ENCODE data around the gene SLCO1A2. TPM values are rescaled to one million over a fixed set of nuclear protein-coding genes. Genes with fewer than 3 reads are reported as not detected.
"Not testable (repeated sequence)": the region's sequence is repeated elsewhere in the genome, so short reads cannot be mapped to it uniquely, and the experiment has no call there.

The SLCO1A2 gene
- not detected for total RNA-seq

GRCh38 chr12:21334771-21335325 is at the start of gene SLCO1A2:
Gene SLCO1A2, minus strand, starts transcription at chr12:21334917. Its CDS starts 270 bp downstream, at chr12:21334647.
- no peak within 1 kb of the TSS for H3K27ac ChIP-seq
- no peaks in the 10 kb centered on the region for H3K27me3 ChIP-seq
- in situ Hi-C loops (cut with MboI; ENCODE audit: low pct_ligation_motif_present in 1 of 4, low pct_unique_long_range_greater_than_20kb in 1 of 4, low sequenced_read_pairs in 3 of 4) (no loop called here), intact Hi-C loops (cut with DNase I; ENCODE audit: low total_unique reads) (no loop called here)
- H3K9me3 ChIP-seq = peaks cover 6 to 7% of the 10 kb centered on the region in 2 donors
- no peaks in the 10 kb centered on the region for H3K4me1 ChIP-seq
- TF ChIP-seq POLR2AphosphoS5 (IDR thresholded peaks at IDR 0.05) (no peak), EP300 (IDR thresholded peaks at IDR 0.05; ENCODE audit: low read depth) (no peak), CTCF (IDR thresholded peaks at IDR 0.05) (no peak), POLR2A (IDR thresholded peaks at IDR 0.05) (no peak)
- no peak within 1 kb of the TSS for H3K4me3 ChIP-seq
- DNase-seq = no peak
- 68 to 76% methylated on average over 3 of the region's 3 CpGs for WGBS, 2 donors (ENCODE audit: low coverage in 1 of 2)
- H3K36me3 ChIP-seq = no peaks in the 10 kb centered on the region

- TF ChIP-seq POLR2A (IDR thresholded peaks at IDR 0.05) = no peak
- TF ChIP-seq CTCF (IDR thresholded peaks at IDR 0.05) = no peak
- no peak for TF ChIP-seq POLR2AphosphoS5 (IDR thresholded peaks at IDR 0.05)
- TF ChIP-seq EP300 (IDR thresholded peaks at IDR 0.05; ENCODE audit: low read depth) = no peak
- Histone ChIP-seq H3K36me3 (no peaks in the 10 kb centered on the region), H3K9me3 (no peaks in the 10 kb centered on the region), H3K4me1 (no peaks in the 10 kb centered on the region), H3K27ac (no peak overlapping the region), H3K27me3 (no peaks in the 10 kb centered on the region), H3K4me3 (no peak overlapping the region)
- no peak for DNase-seq
- WGBS, 2 donors (ENCODE audit: low coverage in 1 of 2) = 57% methylated on average over 2 of the region's 2 CpGs; no CpG with 5 or more reads in 1 of the 2 donors
- intact Hi-C loops (cut with DNase I; ENCODE audit: low total_unique reads) (no loop called here), in situ Hi-C loops (cut with MboI; ENCODE audit: low pct_ligation_motif_present in 1 of 4, low pct_unique_long_range_greater_than_20kb in 1 of 4, low sequenced_read_pairs in 3 of 4) (no loop called here)
Observed at GRCh38 chr12:21384261-21384660, 49.5 kb upstream of the SLCO1A2 start.

GRCh38 chr12:21381320-21381719 is 46.6 kb upstream of the SLCO1A2 start:
- H3K9me3 ChIP-seq; DNase-seq; H3K4me1 ChIP-seq; H3K36me3 ChIP-seq; H3K27me3 ChIP-seq; intact Hi-C loops (cut with DNase I; ENCODE audit: low total_unique reads); H3K27ac ChIP-seq; H3K4me3 ChIP-seq; in situ Hi-C loops (cut with MboI; ENCODE audit: low pct_ligation_motif_present in 1 of 4, low pct_unique_long_range_greater_than_20kb in 1 of 4, low sequenced_read_pairs in 3 of 4): not testable (repeated sequence)
- WGBS, 2 donors (ENCODE audit: low coverage in 1 of 2) = 80 to 92% methylated on average over 5 of the region's 5 CpGs

GRCh38 chr12:21379218-21379617 is 44.5 kb upstream of the SLCO1A2 start:
- TF ChIP-seq CTCF (IDR thresholded peaks at IDR 0.05) = no peak
- no peak for TF ChIP-seq POLR2AphosphoS5 (IDR thresholded peaks at IDR 0.05)
- no peak for TF ChIP-seq POLR2A (IDR thresholded peaks at IDR 0.05)
- no peak for TF ChIP-seq EP300 (IDR thresholded peaks at IDR 0.05; ENCODE audit: low read depth)
- in situ Hi-C loops (cut with MboI; ENCODE audit: low pct_ligation_motif_present in 1 of 4, low pct_unique_long_range_greater_than_20kb in 1 of 4, low sequenced_read_pairs in 3 of 4) (no loop called here), intact Hi-C loops (cut with DNase I; ENCODE audit: low total_unique reads) (no loop called here)
- H3K27ac ChIP-seq = no peak overlapping the region
- no peaks in the 10 kb centered on the region for H3K4me1 ChIP-seq
- no peaks in the 10 kb centered on the region for H3K27me3 ChIP-seq
- H3K36me3 ChIP-seq = no peaks in the 10 kb centered on the region
- 77 to 90% methylated on average over 3 of the region's 3 CpGs for WGBS, 2 donors (ENCODE audit: low coverage in 1 of 2)
- no peak overlapping the region for H3K4me3 ChIP-seq
- DNase-seq = no peak
- no peaks in the 10 kb centered on the region for H3K9me3 ChIP-seq

GRCh38 chr12:21372602-21373001 is 37.9 kb upstream of the SLCO1A2 start, which contains the start of gene IAPP:
Gene IAPP, plus strand, starts transcription at chr12:21372902. Its CDS starts 450 bp downstream, at chr12:21373352.
- intact Hi-C loops (cut with DNase I; ENCODE audit: low total_unique reads) = no loop called here
- no peaks in the 10 kb centered on the region for H3K27me3 ChIP-seq
- no peak for DNase-seq
- no peaks in the 10 kb centered on the region for H3K4me1 ChIP-seq
- H3K36me3 ChIP-seq = no peaks in the 10 kb centered on the region
- H3K9me3 ChIP-seq = no peaks in the 10 kb centered on the region
- TF ChIP-seq EP300 (IDR thresholded peaks at IDR 0.05; ENCODE audit: low read depth) = no peak
- TF ChIP-seq POLR2A (IDR thresholded peaks at IDR 0.05) = no peak
- TF ChIP-seq POLR2AphosphoS5 (IDR thresholded peaks at IDR 0.05) = no peak
- no peak for TF ChIP-seq CTCF (IDR thresholded peaks at IDR 0.05)
- no peak within 1 kb of the TSS for H3K4me3 ChIP-seq
- WGBS, 2 donors (ENCODE audit: low coverage in 1 of 2) = 88% methylated on average over 2 of the region's 2 CpGs
- in situ Hi-C loops (cut with MboI; ENCODE audit: low pct_ligation_motif_present in 1 of 4, low pct_unique_long_range_greater_than_20kb in 1 of 4, low sequenced_read_pairs in 3 of 4) = no loop called here
- no peak within 1 kb of the TSS for H3K27ac ChIP-seq

All from transverse colon (tissue), 4 donors.